Neural crest cell (in vitro differentiated cells): Measurements from ENCODE around the gene ATG4C. TPM values are rescaled to one million over a fixed set of nuclear protein-coding genes. Genes with fewer than 3 reads are reported as not detected.
A peak's percentile ranks its signal among the peaks of the same experiment; 100 is the strongest.
"Not testable (repeated sequence)": the region's sequence is repeated elsewhere in the genome, so short reads cannot be mapped to it uniquely, and the experiment has no call there.

Experiments
- DNase-seq: peaks from one replicate; pipeline ENCODE4 v3.0.0; 2021; ENCODE audit warnings: low read depth, mixed read lengths, low spot score
- H3K27ac Mint-ChIP-seq: one replicate; pipeline ENCODE4 v1.8.0; 2021; ENCODE audit warnings: mild to moderate bottlenecking, mixed read lengths; ENCODE audit not compliant: unreplicated experiment
- H3K27me3 Mint-ChIP-seq: 2 replicates; pipeline ENCODE4 v1.8.0; 2021; ENCODE audit warnings: low read depth, mild to moderate bottlenecking, mixed read lengths
- H3K36me3 Mint-ChIP-seq: 2 replicates; pipeline ENCODE4 v1.8.0; 2021; ENCODE audit warnings: low read depth, mild to moderate bottlenecking, mixed read lengths
- H3K4me1 Mint-ChIP-seq: 2 replicates; pipeline ENCODE4 v1.8.0; 2021; ENCODE audit warnings: mixed read lengths
- H3K4me3 Mint-ChIP-seq: one replicate; pipeline ENCODE4 v1.8.0; 2021; ENCODE audit warnings: mild to moderate bottlenecking, mixed read lengths
- H3K9me3 Mint-ChIP-seq: 2 replicates; pipeline ENCODE4 v1.8.0; 2021; ENCODE audit warnings: mixed read lengths
- CTCF ChIP-seq: fragments of 200-600 bp; sonication (generic); conservative IDR thresholded peaks from 2 replicates; pipeline ENCODE4 v1.5.0; 2021; ENCODE audit warnings: antibody characterized with exemption, mild to moderate bottlenecking
- total RNA-seq: library from RNA; stranded (reverse); gene quantifications from 2 replicates; pipeline ENCODE4 v1.2.1, GENCODE V29; 2021

ATG4C gene
- total RNA-seq, 1 donor from 2014 or later, result 14.5 TPM

GRCh38 chr1:62746809-62747138 is 37.2 kb upstream of the ATG4C start:
- Mint-ChIP-seq H3K9me3 (peaks cover 7% of the 10 kb centered on the region), H3K4me1 (peaks cover 13% of the 10 kb centered on the region), H3K27me3 (no peaks in the 10 kb centered on the region), H3K4me3 (no peak overlapping the region), H3K27ac (no peak overlapping the region), H3K36me3 (peaks cover 6% of the 10 kb centered on the region)
- no peak for DNase-seq
- TF ChIP-seq CTCF, result no peak

- Mint-ChIP-seq H3K27me3 (no peaks in the 10 kb centered on the region), H3K36me3 (peaks cover 3% of the 10 kb centered on the region)
- TF ChIP-seq CTCF, result no peak
Measured at GRCh38 chr1:62753031-62753965, 30.6 kb upstream of the ATG4C start.

GRCh38 chr1:62754938-62755337 is 29.0 kb upstream of the ATG4C start:
- not testable (repeated sequence) for H3K27me3 Mint-ChIP-seq, H3K36me3 Mint-ChIP-seq, H3K27ac Mint-ChIP-seq, H3K9me3 Mint-ChIP-seq, H3K4me3 Mint-ChIP-seq, DNase-seq
- H3K4me1 Mint-ChIP-seq, result peaks cover 18% of the 10 kb centered on the region

More at GRCh38 chr1:62753031-62753965, 30.6 kb upstream of the ATG4C start:
- Mint-ChIP-seq H3K9me3 (peaks cover 2% of the 10 kb centered on the region), H3K4me1 (peaks cover 18% of the 10 kb centered on the region), H3K4me3 (no peak overlapping the region), H3K27ac (no peak overlapping the region)
- no peak for DNase-seq

GRCh38 chr1:62756255-62756884 is 27.6 kb upstream of the ATG4C start:
- H3K4me1 Mint-ChIP-seq, result peaks cover 14% of the 10 kb centered on the region
- not testable (repeated sequence) for H3K36me3 Mint-ChIP-seq, H3K4me3 Mint-ChIP-seq, H3K27me3 Mint-ChIP-seq, H3K27ac Mint-ChIP-seq, DNase-seq, H3K9me3 Mint-ChIP-seq

GRCh38 chr1:62759232-62759875 is 24.6 kb upstream of the ATG4C start:
- H3K4me3 Mint-ChIP-seq, H3K27ac Mint-ChIP-seq, DNase-seq, H3K27me3 Mint-ChIP-seq, H3K9me3 Mint-ChIP-seq, H3K36me3 Mint-ChIP-seq: not testable (repeated sequence)
- peaks cover 13% of the 10 kb centered on the region for H3K4me1 Mint-ChIP-seq

- not testable (repeated sequence) for H3K27ac Mint-ChIP-seq, H3K36me3 Mint-ChIP-seq, DNase-seq, H3K27me3 Mint-ChIP-seq, H3K9me3 Mint-ChIP-seq, H3K4me3 Mint-ChIP-seq
- peaks cover 13% of the 10 kb centered on the region for H3K4me1 Mint-ChIP-seq
Measured at GRCh38 chr1:62760021-62760782, 23.7 kb upstream of the ATG4C start.

- not testable (repeated sequence) for H3K36me3 Mint-ChIP-seq, H3K27me3 Mint-ChIP-seq, DNase-seq, H3K4me1 Mint-ChIP-seq, H3K9me3 Mint-ChIP-seq, H3K27ac Mint-ChIP-seq, H3K4me3 Mint-ChIP-seq
Measured at GRCh38 chr1:62761223-62761870, 22.6 kb upstream of the ATG4C start.

- peak overlapping the region; percentile 86 for H3K27ac Mint-ChIP-seq
Measured at GRCh38 chr1:62762027-62762426, 21.9 kb upstream of the ATG4C start.

More at GRCh38 chr1:62762027-62762426, 21.9 kb upstream of the ATG4C start:
- H3K4me1 Mint-ChIP-seq, H3K4me3 Mint-ChIP-seq, DNase-seq, H3K36me3 Mint-ChIP-seq, H3K27me3 Mint-ChIP-seq, H3K9me3 Mint-ChIP-seq: not testable (repeated sequence)
